Endothelial cell of umbilical vein (primary cell): ENCODE measurements around the gene EFNA5. TPM values are rescaled to one million over a fixed set of nuclear protein-coding genes. Genes with fewer than 3 reads are reported as not detected.

Source experiments
- BruUV-seq: library from RNA; stranded (reverse); fragments of 400-500 nt; replicated peaks from 2 replicates; lab custom pipeline; 2021; lab: Mats Ljungman, UMichigan
- CTCF ChIA-PET: fragments of 300-600, 350-600 bp; sonication (Branson Sonifier 250); formaldehyde crosslinking; loops from one replicate; lab custom pipeline; 2021; ENCODE audit warnings: antibody characterized with exemption, inconsistent platforms; lab: Charles Lee
- POLR2A ChIA-PET: fragments of 300-600, 350-600 bp; sonication (Branson Sonifier 250); formaldehyde crosslinking; loops from one replicate; lab custom pipeline; 2021; ENCODE audit warnings: antibody characterized with exemption, inconsistent platforms; lab: Charles Lee
- DNase-seq: peaks from one replicate; pipeline ENCODE4 v3.0.0-alpha.2; 2011; ENCODE audit warnings: low read depth, low spot score
- FAIRE-seq: peaks from 2 replicates; lab custom pipeline; 2011; peaks lifted over from hg19 to GRCh38; lab: Jason Lieb, UNC
- H2AFZ ChIP-seq: 2 replicates; pipeline ENCODE4 v1.6.0; 2012; ENCODE audit warnings: low read depth, low read length, control low read depth, inconsistent platforms
- H3K27ac ChIP-seq: 2 replicates; pipeline ENCODE4 v1.5.1; 2011; ENCODE audit warnings: low read depth, mild to moderate bottlenecking, control low read depth, low read length, moderate library complexity; ENCODE audit not compliant: insufficient read depth
- H3K27me3 ChIP-seq, 2 experiments: 2 replicates each; pipeline versions ENCODE4 v1.6.0 to v1.6.1; 2011; ENCODE audit warnings: low read length in 2 of 2, mixed read lengths in 1 of 2; ENCODE audit not compliant: control insufficient read depth in 2 of 2, insufficient read depth in 2 of 2
- H3K36me3 ChIP-seq, 2 experiments: 2 replicates in 1 of 2; 3 replicates in 1 of 2; pipeline ENCODE4 v1.5.1; 2011; ENCODE audit warnings: low read length in 2 of 2, mild to moderate bottlenecking in 1 of 2, moderate library complexity in 1 of 2; ENCODE audit not compliant: control insufficient read depth in 2 of 2, insufficient read depth in 2 of 2; ENCODE audit errors: extremely low read depth in 1 of 2
- H3K4me1 ChIP-seq: 3 replicates; pipeline ENCODE4 v1.5.1; 2011; ENCODE audit warnings: mild to moderate bottlenecking, low read length; ENCODE audit not compliant: control insufficient read depth, insufficient read depth; ENCODE audit errors: extremely low read depth
- H3K4me2 ChIP-seq: 2 replicates; pipeline ENCODE4 v1.6.1; 2011; ENCODE audit warnings: low read length, control low read depth, mixed read lengths; ENCODE audit not compliant: insufficient read depth
- H3K4me3 ChIP-seq, 3 experiments: fragments of 200-600 bp in 1 of 3; sonication (generic), shearing (Covaris generic) in 1 of 3; replicated peaks in 1 of 3; 2 replicates each; pipeline ENCODE4 v1.5.1; 2011 to 2016; ENCODE audit warnings: control low read depth in 3 of 3, low read length in 3 of 3, mild to moderate bottlenecking in 2 of 3, inconsistent platforms in 1 of 3, low read depth in 1 of 3, moderate library complexity in 1 of 3; ENCODE audit not compliant: insufficient read depth in 1 of 3
- H3K79me2 ChIP-seq: 2 replicates; pipeline ENCODE4 v1.6.0; 2012; ENCODE audit warnings: low read length, inconsistent platforms; ENCODE audit not compliant: control insufficient read depth, insufficient read depth
- H3K9ac ChIP-seq: replicated peaks from 2 replicates; pipeline ENCODE3; 2011; ENCODE audit warnings: low read length, control low read depth; ENCODE audit not compliant: insufficient read depth; ENCODE audit errors: extremely low read depth
- H3K9me1 ChIP-seq: replicated peaks from 3 replicates; pipeline ENCODE4 v1.6.0; 2011; ENCODE audit warnings: mild to moderate bottlenecking, low read length; ENCODE audit not compliant: control insufficient read depth, insufficient read depth; ENCODE audit errors: extremely low read depth
- H3K9me3 ChIP-seq: replicated peaks from 2 replicates; pipeline ENCODE4 v1.5.1; 2012; ENCODE audit warnings: low read length, inconsistent platforms; ENCODE audit not compliant: control insufficient read depth, insufficient read depth
- H4K20me1 ChIP-seq: replicated peaks from 2 replicates; pipeline ENCODE3; 2011; ENCODE audit warnings: mild to moderate bottlenecking, low read length; ENCODE audit not compliant: control insufficient read depth, insufficient read depth; ENCODE audit errors: extremely low read depth
- EZH2 ChIP-seq: IDR thresholded peaks from 2 replicates; pipeline ENCODE4 v1.6.1; 2012; ENCODE audit warnings: borderline replicate concordance, low read depth, mild to moderate bottlenecking, moderate library complexity, low read length, inconsistent platforms; ENCODE audit not compliant: severe bottlenecking
- FOS ChIP-seq: IDR thresholded peaks from 2 replicates; pipeline ENCODE4 v1.6.1; 2011; ENCODE audit warnings: mild to moderate bottlenecking, low read length, moderate library complexity, borderline replicate concordance; ENCODE audit not compliant: insufficient read depth
- GATA2 ChIP-seq: IDR thresholded peaks from 2 replicates; pipeline ENCODE4 v1.7.0; 2011; ENCODE audit warnings: low read depth, mild to moderate bottlenecking, moderate library complexity, mixed read lengths, low read length; ENCODE audit not compliant: insufficient read length, insufficient read depth
- JUN ChIP-seq: IDR thresholded peaks from 2 replicates; pipeline ENCODE4 v1.6.1; 2011; ENCODE audit warnings: borderline replicate concordance, low read depth; ENCODE audit not compliant: insufficient read length, insufficient read depth
- MYC ChIP-seq: IDR thresholded peaks from one replicate; pipeline ENCODE4 v1.6.1; 2011; ENCODE audit warnings: mild to moderate bottlenecking, low read depth, low read length
- POLR2A ChIP-seq: IDR thresholded peaks from 2 replicates; pipeline ENCODE4 v1.6.1; 2012; ENCODE audit warnings: low read depth, mild to moderate bottlenecking, control low read depth, low read length
- POLR2AphosphoS5 ChIP-seq: IDR thresholded peaks from 2 replicates; pipeline ENCODE4 v1.6.1; 2012; ENCODE audit warnings: low read depth, mild to moderate bottlenecking, control low read depth, low read length, moderate library complexity; ENCODE audit not compliant: insufficient read depth
- dilution Hi-C: fragments of 300-500 bp; cut with MboI; formaldehyde crosslinking; loops from one replicate; pipeline ENCODE4 v1.15.0; 2019; ENCODE audit warnings: low sequenced_read_pairs; ENCODE audit not compliant: extremely low pct_ligation_motif_present
- intact Hi-C: fragments of 100-400 bp; cut with micrococcal nuclease; formaldehyde crosslinking; loops from one replicate; pipeline ENCODE4 v1.10.0; 2022
- polyA plus RNA-seq, 4 experiments: library from polyadenylated mRNA; depleted of rRNA in 3 of 4; stranded (reverse) in 3 of 4; unstranded in 1 of 4; fragments of >200 nt; gene quantifications; 2 replicates each; pipeline versions ENCODE4 v1.2.1 to v1.2.3, GENCODE V29; 2011 to 2012; ENCODE audit warnings: missing spikeins in 1 of 4
- total RNA-seq: library from RNA; stranded (reverse); gene quantifications from 2 replicates; pipeline ENCODE4 v1.2.3, GENCODE V29; 2021
- TF ChIP-seq, protein P1 (sequence below): IDR thresholded peaks from 2 replicates; pipeline ENCODE4 v1.6.1; 2011; ENCODE audit not compliant: insufficient read depth, insufficient read length
- TF ChIP-seq, protein P2 (sequence below), 2 donors: IDR thresholded peaks; 1 replicate in 1 of 2; 2 replicates in 1 of 2; pipeline ENCODE4 v1.5.1; 2011; ENCODE audit warnings: low read length in 2 of 2, mild to moderate bottlenecking in 2 of 2, moderate library complexity in 2 of 2, control low read depth in 1 of 2, inconsistent platforms in 1 of 2, low read depth in 1 of 2; ENCODE audit not compliant: insufficient read depth in 1 of 2; ENCODE audit errors: extremely low read depth in 1 of 2

The EFNA5 gene
- total and polyA plus RNA-seq, 2 donors (not counting 3 experiments of a cell fraction or from before 2014, with no cell fraction given), result 13.6 to 22.1 TPM

DNA sequence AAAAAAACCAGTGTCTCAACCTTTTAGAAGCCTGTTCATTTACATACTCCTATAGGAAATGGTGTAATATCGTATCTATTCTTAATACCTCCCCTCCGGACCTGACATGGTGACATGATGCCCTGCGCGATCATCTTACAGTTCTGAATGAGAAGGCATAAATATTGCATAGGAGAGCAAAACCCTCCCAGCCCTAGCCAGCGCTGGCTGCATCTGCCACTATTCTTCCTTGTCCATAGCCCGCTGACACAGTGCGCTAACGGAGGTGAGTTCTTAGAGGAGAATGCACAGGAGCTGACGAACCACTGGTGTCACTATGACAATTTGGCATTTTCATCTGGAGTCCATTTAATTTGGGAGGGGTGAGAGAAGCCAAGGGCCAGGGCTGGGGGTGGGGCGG, 290.1 kb downstream of the EFNA5 start:
- POLR2A ChIA-PET, result no interaction called here
- no peak for DNase-seq
- Histone ChIP-seq H3K4me3 (no peak overlapping the region), H3K9ac (no peak overlapping the region), H4K20me1 (no peaks in the 10 kb centered on the region), H3K27me3 (no peaks in the 10 kb centered on the region), H3K9me1 (no peaks in the 10 kb centered on the region), H3K4me1 (no peaks in the 10 kb centered on the region), H3K4me2 (no peak overlapping the region), H3K79me2 (no peaks in the 10 kb centered on the region), H3K36me3 (no peaks in the 10 kb centered on the region), H3K27ac (no peak overlapping the region), H2AFZ (no peak overlapping the region), H3K9me3 (no peaks in the 10 kb centered on the region)
- intact Hi-C loops (no loop called here), dilution Hi-C loops (no loop called here)
- BruUV-seq, result no TSS peak
- CTCF ChIA-PET, result interaction anchor here (1.3 kb wide), 1 partner anchor 192 kb away, joined by 4 read pairs; no protein-coding TSS in a partner anchor
- TF ChIP-seq, protein P1, sequence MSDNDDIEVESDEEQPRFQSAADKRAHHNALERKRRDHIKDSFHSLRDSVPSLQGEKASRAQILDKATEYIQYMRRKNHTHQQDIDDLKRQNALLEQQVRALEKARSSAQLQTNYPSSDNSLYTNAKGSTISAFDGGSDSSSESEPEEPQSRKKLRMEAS, result no peak
- TF ChIP-seq GATA2, result no peak
- TF ChIP-seq POLR2A, result no peak
- no peak for TF ChIP-seq EZH2
- no peak for TF ChIP-seq FOS
- no peak for TF ChIP-seq POLR2AphosphoS5
- TF ChIP-seq, protein P2, sequence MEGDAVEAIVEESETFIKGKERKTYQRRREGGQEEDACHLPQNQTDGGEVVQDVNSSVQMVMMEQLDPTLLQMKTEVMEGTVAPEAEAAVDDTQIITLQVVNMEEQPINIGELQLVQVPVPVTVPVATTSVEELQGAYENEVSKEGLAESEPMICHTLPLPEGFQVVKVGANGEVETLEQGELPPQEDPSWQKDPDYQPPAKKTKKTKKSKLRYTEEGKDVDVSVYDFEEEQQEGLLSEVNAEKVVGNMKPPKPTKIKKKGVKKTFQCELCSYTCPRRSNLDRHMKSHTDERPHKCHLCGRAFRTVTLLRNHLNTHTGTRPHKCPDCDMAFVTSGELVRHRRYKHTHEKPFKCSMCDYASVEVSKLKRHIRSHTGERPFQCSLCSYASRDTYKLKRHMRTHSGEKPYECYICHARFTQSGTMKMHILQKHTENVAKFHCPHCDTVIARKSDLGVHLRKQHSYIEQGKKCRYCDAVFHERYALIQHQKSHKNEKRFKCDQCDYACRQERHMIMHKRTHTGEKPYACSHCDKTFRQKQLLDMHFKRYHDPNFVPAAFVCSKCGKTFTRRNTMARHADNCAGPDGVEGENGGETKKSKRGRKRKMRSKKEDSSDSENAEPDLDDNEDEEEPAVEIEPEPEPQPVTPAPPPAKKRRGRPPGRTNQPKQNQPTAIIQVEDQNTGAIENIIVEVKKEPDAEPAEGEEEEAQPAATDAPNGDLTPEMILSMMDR (IDR thresholded peaks at IDR 0.05; ENCODE audit: extremely low read depth in 1 of 2, insufficient read depth in 1 of 2, low read depth in 1 of 2, low read length in 2 of 2), result no peak
- no peak for TF ChIP-seq MYC
- TF ChIP-seq JUN, result no peak
- no peak for FAIRE-seq
